COLO829 (cell line): ENCODE results near the gene CCDC57.
"Not testable (repeated sequence)": the region's sequence is repeated elsewhere in the genome, so short reads cannot be mapped to it uniquely, and the experiment has no call there.

Source experiments
- DNase-seq: peaks from one replicate; pipeline ENCODE4 v3.0.0; 2012; ENCODE audit warnings: low spot score

CCDC57 gene

DNA sequence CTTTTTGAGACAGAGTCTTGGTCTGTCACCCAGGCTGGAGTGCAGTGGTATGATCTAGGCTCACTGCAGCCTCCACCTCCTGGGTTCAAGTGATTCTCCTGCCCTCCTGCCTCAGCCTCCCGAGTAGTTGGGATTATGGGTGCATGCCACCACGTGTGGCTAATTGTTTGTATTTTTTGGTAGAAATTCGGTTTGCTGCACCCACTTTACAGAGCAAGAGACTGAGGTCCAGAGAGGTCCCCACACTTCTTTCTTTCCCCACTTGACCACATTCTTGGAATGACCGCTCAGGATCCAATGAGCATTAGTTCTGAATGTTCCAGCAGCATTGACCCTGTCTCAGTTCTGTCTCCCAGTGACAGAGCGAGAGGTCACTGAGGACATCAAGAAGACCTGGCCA is 10.9 kb upstream of the CCDC57 start:
- DNase-seq: no peak

- DNase-seq: no peak
These were observed 10.2 kb upstream of the CCDC57 start for GRCh38 chr17:82222816-82223215.

- DNase-seq: no peak
These were observed 8.8 kb upstream of the CCDC57 start for GRCh38 chr17:82221341-82221902.

GRCh38 chr17:82219753-82220709 is 7.4 kb upstream of the CCDC57 start:
- no peak for DNase-seq

DNA sequence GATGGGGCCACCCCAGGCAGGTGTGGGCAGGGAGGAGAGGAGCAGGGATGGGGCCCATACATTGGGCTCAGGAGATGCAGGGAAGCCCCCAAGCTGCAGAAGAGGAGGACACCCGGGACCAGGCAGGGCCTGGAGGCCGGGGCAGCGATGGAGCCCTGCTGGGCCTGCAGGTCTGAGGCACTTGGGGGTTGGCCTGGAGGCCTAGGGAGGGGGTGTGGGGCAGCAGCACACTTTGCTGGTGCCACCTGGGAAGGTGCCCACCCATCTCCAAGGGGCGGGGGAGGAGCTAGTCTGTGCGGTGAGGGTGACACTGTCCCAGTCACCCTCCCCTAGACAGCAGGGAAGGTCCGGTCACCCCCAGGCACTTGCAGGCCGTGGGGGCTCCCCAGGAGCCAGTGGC is 6.4 kb upstream of the CCDC57 start:
- no peak for DNase-seq

DNA sequence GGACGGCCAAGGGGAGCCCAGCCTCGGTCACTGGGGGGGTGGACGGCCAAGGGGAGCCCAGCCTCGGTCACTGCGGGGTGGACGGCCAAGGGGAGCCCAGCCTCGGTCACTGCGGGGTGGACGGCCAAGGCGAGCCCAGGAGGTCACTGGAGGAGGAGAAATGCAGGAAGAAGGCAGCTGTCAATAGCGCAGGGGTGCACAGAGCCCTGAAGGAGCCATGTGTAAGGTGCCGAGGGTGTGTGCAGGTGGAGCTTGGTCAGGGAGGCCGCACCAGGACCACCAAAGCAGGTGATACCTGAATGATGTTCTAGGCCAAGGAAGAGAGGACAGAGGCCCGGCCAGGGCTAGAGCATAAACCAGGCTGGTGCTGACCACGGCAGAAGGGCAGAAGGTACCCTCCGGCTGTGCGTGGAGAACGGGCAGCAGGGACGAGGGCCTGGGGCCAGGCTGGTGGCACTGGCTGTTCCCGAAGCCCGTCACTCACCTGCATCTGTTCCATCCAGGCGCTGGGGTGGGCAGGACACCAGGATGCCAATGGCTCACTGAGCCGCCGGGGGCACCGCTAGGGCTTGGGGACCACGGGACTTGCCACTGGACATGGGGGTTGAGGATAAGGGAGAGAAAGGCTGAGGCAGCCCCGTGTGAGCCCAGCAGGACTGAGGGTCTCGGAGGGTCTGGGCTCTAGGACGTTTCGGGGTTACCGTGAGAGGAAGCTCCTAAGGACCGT is 5.9 kb upstream of the CCDC57 start:
- no peak for DNase-seq

GRCh38 chr17:82217530-82218204 is 5.0 kb upstream of the CCDC57 start:
- no peak for DNase-seq

DNA sequence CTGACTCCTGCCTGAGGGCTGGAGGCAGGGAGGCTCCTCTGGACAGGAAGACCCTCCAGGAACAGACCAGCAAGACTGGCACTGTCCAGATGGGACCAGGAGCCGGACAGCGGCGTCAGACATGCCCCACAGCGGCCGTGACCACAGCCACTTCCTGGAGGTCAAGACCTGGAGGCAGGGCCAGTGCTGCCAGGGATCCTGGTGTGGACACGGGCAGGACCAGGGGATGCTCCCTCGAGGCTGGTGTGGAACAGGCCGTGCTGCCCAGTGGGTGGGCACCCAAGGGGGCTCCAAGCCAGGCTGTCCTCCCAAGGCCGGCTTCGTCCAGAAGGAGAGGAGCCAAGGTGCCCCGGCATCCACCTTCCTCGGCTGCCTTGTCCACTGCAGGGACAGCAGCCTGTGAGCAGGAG is 4.5 kb upstream of the CCDC57 start:
- no peak for DNase-seq

DNA sequence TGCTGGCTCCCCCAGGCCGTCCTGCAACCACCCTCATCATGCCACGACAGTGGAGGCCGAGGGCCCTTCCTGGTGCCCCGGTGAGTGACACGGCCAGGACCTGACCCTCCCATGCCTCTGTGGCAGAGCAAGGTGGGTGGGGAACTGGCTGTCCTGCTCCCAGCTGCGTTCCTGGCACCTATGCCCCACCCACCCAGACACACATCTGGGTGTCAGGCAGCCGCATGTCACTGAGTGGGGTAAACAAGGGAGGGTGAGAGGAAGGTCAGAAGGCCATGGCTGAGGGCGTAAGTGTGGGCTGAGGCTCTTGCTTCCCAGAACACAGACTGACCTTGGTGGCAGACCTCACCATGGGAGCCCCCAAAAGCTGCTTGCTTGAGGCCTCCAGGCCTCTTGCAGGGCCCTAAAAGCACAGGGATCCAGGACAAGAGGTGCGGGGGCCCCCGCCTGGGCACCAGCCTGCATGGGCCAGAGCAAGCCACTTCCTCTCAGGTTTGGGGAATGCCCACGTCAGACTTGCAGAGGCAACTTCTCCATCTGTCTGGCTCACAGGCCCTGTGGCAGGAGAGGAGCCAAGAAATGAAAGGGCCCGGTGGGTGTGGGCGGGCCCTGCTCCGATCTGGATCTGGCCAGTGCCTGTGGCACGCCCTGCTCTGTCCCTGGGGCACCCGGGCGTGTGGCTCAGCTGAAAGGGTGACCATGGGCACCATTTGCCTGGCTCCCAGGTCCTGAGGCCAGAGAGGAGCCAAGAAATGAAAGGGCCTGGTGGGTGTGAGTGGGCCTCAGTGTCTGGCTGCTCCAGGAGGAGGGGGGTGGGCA is 3.9 kb upstream of the CCDC57 start:
- no peak for DNase-seq

- DNase-seq: no peak
These were observed 3.3 kb upstream of the CCDC57 start for GRCh38 chr17:82215972-82216300.

- DNase-seq: no peak
These were observed 2.7 kb upstream of the CCDC57 start for GRCh38 chr17:82215095-82215971.

DNA sequence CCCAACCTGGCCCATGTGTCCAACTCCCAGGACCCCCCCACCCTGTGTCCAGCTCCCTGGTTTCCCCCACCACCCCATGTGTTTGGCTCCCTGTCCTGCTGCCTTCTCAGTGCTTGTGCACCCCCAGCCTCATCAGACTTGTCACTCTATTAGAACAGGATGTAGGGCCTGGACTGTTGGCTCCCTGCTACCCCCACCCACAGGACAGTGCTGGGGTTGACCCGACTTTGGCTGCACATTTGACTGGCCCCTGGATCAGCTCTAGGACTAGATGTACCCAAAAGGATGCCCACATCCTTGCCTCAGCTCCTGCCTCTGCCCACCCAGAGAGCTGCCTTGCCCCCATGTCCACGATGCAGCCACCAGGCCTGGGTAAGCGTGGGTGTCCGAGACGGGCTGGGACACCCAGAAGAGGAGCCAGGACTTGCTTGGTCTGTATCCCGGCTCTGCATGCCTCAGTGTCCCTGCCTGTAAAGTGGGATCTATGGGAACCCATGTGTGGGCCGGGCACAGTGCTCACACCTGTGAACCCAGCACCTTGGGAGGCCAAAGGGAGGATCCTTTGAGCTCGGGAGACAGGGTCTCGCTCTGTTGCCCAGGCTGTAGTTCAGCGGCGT is 1.5 kb upstream of the CCDC57 start:
- no peak for DNase-seq

DNA sequence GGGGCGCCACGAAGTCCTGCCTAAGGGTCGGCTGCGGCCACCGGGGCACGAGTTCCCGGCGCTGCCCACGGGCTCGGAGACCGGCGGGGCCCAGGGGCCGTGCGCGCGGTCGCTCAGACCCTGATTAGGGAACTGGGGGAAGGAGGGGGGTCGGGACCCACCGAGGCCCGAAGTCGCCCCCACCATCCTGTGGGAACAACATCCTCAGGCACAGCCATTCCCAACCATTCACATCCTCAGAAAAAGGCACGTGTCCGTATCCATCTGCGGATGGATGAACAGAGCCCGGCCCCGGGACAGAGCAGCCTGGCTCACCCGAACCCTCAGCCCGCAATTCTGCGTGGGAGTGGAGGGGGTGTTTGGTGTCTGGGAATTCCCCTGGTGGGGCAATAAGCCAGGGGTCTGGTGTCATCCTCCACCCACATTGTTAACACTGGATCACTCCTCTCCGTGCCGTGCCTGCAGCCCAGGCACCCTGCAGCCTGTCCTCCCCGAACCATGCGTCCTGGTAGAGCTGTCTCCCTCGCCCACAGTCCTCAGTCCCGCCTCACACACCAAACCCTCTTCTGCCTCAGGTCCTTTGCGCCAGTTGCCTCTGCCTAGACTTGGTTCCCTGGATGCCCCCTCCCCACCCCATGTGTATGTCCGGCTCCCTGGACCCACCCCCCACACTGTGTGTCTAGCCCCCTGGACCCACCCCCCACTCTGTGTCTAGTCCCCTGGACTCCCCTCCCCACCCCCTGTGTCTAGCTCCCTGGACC is 789 bp upstream of the CCDC57 start:
- DNase-seq: peak; percentile 66

DNA sequence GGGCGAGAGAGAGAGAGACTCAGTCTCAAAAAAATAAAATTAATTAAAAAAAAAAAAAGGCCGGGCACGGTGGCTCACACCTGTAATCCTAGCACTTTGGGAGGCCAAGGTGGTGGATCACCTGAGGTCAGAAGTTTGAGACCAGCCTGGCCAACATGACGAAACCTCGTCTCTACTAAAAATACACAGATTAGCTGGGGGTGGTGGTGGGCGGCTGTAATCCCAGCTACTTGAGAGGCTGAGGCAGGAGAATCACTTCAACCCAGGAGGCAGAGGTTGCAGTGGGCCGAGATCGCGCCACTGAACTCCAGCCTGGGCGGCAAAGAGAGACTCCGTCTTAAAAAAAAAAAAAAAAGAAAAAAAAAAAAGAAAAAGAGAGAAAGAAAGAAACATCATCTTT is 2.0 kb downstream of the CCDC57 start:
- not testable (repeated sequence) for DNase-seq

DNA sequence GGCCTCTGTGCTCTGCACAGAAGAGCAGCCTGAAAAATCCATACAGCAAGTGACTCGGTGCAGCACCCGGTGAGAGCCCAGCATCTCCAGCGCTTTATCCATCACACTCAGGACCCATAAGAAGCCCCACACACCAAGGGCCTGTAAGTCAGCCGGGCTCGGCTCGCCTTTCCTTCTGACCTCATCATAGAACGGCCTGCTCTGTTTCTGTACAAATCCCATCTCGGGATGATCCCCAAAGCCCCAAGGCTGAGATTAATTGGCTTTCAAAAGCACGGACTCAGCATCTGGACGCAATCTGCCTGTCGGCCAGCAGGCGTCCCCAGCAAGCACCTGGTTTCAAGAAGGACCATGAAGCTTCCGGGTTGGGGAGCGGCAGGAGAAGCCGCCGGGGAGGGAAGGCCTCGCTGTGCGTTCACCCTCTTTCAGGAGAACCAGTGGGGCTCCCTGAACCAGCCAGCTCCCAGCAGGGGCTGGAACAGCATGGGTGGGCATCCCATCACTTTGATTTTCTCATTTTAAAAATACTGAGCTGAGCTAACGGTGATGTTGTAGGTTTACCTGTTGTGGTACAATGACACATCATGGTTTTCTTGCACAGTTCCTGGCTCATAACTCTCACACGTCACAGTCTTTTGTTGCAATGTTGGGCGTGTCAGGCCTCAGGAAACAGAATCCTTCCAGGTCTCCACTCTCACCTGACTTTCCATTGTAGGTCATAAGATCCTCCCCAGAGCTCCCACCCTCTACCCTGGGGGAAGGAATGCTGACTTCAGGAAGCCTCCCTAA is 6.7 kb downstream of the CCDC57 start:
- peak; percentile 79 for DNase-seq

- DNase-seq: no peak
These were observed 7.6 kb downstream of the CCDC57 start for GRCh38 chr17:82204831-82205719.

- DNase-seq: no peak
These were observed 8.7 kb downstream of the CCDC57 start for GRCh38 chr17:82203920-82204319.

DNA sequence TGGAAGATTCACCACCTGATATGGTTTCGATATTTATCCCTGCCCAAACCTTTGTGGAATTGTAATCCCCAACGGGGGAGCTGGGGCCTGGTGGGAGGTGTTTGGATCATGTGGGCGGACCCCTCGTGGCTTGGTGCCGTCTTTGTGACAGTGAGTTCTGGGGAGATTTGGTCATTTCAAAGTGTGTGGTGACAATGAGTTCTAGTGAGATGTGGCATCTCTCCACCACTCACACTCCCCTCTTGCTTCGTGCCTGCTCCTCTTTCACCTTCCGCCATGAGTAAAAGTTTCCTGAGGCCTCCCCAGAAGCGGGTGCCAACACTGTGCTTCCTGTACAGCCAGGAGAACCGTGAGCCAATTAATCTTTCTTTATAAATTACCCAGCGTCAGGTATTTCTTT is 9.7 kb downstream of the CCDC57 start:
- DNase-seq: no peak
